GM12892 (cell line): ENCODE data around the gene GDF11.

Source experiments
- DNase-seq: peaks from one replicate; pipeline ENCODE4 v3.0.0; 2011; ENCODE audit not compliant: insufficient read length
- FAIRE-seq: peaks from 2 replicates; lab custom pipeline; 2011; peaks lifted over from hg19 to GRCh38; lab: Jason Lieb, UNC
- POLR2A ChIP-seq: IDR thresholded peaks from 2 replicates; pipeline ENCODE4 v1.6.1; 2011; ENCODE audit warnings: low read depth, low read length, control low read depth
- POLR2AphosphoS5 ChIP-seq: IDR thresholded peaks from 2 replicates; pipeline ENCODE4 v1.6.1; 2011; ENCODE audit warnings: low read depth, low read length, control low read depth
- TAF1 ChIP-seq: IDR thresholded peaks from 2 replicates; pipeline ENCODE4 v1.6.1; 2011; ENCODE audit warnings: low read depth, mild to moderate bottlenecking, control low read depth, low read length, borderline replicate concordance

The GDF11 gene

DNA sequence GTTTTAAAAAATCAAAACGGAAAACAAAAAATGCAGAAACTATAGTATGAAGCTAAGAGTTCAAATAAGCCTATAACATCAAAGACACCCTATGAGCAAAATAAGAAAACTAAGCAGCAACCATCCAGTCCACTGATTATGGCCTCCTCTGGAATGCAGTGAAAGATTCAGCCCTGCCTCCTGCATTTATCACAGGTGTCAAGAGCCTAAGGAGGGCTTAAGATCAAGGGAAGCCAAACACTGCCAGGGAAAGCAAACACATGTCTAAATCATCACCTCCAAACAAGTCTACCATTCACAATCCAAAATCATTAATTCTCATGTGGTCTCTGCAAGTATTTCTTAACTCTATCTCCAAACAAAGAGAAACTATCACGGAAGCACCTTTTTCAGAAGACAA, 46.2 kb downstream of the GDF11 start:
- no peak for DNase-seq
- FAIRE-seq: no peak
- TF ChIP-seq POLR2AphosphoS5: no peak
- TF ChIP-seq TAF1: no peak
- TF ChIP-seq POLR2A: no peak

DNA sequence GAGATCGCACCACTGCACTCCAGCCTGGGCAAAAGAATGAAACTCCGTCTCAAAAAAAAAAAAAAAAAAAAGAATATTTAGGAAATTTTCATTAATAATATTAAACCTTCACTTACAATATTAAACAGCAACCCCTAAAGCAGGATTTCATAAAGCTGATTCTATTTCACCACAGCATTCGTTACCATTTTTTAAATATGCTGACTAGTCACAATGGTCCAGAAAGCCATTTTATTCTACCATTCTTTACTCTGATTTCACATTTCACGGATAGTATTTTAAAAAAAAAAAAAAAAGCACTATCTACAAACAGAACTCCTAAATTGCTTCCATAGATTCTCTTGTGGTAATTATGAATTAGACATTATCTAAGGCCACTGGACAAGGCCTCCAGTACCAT, 47.0 kb downstream of the GDF11 start:
- FAIRE-seq: no peak
- no peak for DNase-seq
- TF ChIP-seq TAF1: no peak
- no peak for TF ChIP-seq POLR2AphosphoS5
- no peak for TF ChIP-seq POLR2A

DNA sequence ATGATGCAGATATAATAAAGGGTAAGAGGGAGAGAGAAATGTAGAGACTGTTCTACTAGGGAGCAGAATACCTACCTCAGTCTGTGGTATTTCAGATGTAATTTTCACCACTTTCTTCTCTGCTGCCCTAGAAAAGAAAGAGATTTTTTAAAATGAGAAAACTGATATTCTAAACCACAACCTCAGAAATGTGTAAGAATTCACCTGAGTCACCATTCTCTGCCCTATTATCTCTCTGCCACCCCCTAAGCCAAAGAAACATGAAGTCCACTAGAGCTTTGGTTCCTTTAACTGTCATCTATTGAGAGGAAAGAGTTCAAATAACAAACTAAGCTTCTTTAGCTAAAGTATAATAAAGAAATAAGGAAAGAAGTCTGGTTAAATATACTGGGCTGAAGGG, 53.0 kb downstream of the GDF11 start:
- DNase-seq (no peak), FAIRE-seq (no peak)
- TF ChIP-seq TAF1: no peak
- no peak for TF ChIP-seq POLR2A
- TF ChIP-seq POLR2AphosphoS5: no peak

DNA sequence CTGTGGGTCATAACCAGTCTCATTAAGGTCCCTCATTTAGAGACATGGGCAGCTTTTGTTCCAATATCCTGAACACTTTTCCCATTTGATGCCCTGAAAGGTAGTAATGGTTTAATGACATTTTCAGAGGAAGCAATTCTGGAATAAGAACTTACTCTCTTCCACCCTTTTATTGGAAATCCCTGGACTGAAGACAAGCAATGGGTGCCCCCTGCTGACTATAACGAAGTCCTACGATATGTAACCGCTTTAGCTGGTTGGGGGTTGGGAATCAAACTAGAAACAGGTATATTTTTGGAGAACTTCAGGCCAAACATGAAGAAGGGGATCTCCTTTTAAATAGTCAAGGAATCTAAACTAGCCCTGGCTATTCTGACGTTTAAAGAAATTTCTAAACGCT, 54.1 kb downstream of the GDF11 start:
- DNase-seq (no peak), FAIRE-seq (no peak)
- no peak for TF ChIP-seq POLR2AphosphoS5
- TF ChIP-seq TAF1: no peak
- TF ChIP-seq POLR2A: no peak

DNA sequence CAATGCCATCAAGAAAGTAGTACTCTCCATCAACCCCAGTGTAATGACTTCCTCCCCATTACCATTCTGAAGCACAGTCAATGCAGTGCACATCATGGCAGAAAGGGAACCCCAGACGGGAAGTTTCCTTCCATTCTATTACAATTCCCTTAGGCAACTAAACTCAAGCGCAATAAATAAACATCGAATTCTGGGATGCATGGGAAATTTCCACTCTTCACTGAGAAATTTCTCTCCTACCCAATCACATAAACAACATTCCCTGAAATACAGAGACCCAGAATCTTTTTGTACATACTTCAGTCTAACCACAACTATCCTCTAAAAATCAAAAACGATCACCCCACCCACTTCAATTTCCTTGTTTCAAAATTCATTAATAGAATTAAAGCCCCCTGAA, 54.6 kb downstream of the GDF11 start:
- no peak for FAIRE-seq
- DNase-seq: no peak
- no peak for TF ChIP-seq TAF1
